Stimulated activated naive CD4-positive, alpha-beta T cell treated with Interleukin-2 at 50 U/mL for 16 hours (primary cell): ENCODE measurements around the gene CLDN9.

Source experiments
- DNase-seq: peaks from one replicate; lab custom pipeline; 2025; lab: John Stamatoyannopoulos, UW

The CLDN9 gene

GRCh38 chr16:2974319-2975056 lies 38.2 kb upstream of the CLDN9 start:
- DNase-seq: no peak

- DNase-seq: no peak
Measured at GRCh38 chr16:2975161-2975795, 37.4 kb upstream of the CLDN9 start.

- no peak for DNase-seq
Measured at GRCh38 chr16:2976201-2976600, 36.5 kb upstream of the CLDN9 start.

DNA sequence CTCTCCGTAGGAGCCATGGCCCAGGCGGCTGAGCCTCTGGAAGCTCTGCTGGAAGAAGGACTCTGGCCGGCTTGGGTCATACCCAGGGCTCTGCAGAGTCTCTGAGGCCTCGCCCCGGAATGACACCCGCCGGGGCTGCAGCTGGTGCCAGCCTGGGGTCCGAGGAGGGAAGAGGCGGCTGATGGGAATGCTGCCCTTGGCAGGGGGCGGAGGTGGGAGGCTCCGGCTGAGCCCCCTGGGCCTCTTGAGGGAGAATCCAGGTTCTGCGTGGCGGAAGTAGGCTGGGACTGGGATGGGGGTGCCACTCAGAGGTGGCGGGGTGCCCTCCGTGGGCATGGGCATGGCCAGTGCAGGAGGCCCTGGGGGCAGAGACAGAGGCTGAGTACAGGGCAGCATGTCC lies 36.0 kb upstream of the CLDN9 start:
- DNase-seq: no peak

- no peak for DNase-seq
Measured at GRCh38 chr16:2977440-2977839, 35.3 kb upstream of the CLDN9 start.

GRCh38 chr16:2979669-2980226 lies 33.0 kb upstream of the CLDN9 start:
- no peak for DNase-seq

- peak; percentile 91 for DNase-seq
Measured at GRCh38 chr16:2980227-2981176, 32.2 kb upstream of the CLDN9 start, which contains the start of gene PKMYT1. TSS of gene PKMYT1 (minus strand) at chr16:2980446. CDS start at chr16:2979657, 789 bp downstream.

GRCh38 chr16:2981177-2981898 lies 31.4 kb upstream of the CLDN9 start:
- no peak for DNase-seq

DNA sequence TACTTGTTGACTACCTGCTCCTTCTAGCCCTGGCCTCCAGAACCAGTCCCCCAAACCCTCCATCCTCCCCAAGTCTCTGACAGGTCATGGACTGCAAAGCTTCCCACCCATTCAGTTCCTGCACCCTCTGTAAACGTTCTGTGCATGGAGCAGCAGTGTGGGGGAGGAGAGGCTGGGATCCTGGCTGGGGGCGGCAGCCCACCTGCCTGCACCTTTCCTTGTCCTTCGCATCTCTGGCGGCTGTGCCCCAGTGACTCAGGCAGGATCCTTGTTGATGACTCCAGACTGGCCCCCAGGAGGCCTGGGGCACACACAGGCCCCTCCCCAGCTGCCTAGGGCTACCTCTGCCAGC lies 30.8 kb upstream of the CLDN9 start:
- DNase-seq: no peak

GRCh38 chr16:2982402-2982801 lies 30.3 kb upstream of the CLDN9 start:
- DNase-seq: no peak

DNA sequence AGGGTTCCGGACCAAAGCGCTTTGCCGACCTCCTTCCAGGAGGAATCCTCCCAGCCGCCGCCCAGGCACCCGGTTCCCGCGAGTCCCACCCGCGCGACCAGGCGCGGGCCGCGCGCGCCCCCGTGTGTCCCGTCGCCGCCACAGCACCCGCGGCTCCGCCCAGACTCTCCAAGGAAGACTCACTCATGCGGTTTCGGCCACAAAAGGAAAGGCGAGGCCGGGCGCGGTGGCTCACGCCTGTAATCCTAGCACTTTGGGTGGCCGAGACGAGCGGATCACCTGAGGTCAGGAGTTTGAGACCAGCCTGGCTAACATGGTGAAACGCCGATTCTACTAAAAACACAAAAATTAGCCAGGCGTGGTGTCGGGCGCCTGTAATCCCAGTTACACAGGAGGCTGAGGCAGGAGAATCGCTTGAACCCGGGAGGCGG lies 29.0 kb upstream of the CLDN9 start:
- peak; percentile 58 for DNase-seq

GRCh38 chr16:2985462-2985861 lies 27.3 kb upstream of the CLDN9 start:
- DNase-seq: no peak

DNA sequence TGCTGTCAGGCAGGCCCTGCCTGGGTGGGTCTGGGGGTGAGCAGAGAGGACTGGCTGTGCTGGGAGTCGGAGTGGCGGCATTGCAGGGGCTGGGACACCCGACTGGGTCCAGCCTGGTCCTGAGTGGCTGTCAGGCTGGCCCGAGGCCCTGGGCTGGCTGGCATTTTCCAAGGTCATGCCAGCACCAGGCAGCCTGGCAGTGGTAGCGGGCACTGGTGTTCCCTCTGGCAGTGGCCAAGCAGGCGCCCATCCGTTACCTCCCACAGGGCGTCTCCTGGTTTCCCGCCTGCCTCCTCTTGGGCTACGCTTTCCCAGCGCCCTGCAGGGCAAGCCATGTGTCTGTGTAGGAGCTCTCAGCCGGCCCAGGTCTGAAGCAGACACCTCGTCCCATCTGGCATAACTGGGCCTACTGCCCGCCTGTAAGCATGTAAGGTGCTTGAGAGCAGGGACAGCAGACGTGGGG lies 26.8 kb upstream of the CLDN9 start:
- no peak for DNase-seq

DNA sequence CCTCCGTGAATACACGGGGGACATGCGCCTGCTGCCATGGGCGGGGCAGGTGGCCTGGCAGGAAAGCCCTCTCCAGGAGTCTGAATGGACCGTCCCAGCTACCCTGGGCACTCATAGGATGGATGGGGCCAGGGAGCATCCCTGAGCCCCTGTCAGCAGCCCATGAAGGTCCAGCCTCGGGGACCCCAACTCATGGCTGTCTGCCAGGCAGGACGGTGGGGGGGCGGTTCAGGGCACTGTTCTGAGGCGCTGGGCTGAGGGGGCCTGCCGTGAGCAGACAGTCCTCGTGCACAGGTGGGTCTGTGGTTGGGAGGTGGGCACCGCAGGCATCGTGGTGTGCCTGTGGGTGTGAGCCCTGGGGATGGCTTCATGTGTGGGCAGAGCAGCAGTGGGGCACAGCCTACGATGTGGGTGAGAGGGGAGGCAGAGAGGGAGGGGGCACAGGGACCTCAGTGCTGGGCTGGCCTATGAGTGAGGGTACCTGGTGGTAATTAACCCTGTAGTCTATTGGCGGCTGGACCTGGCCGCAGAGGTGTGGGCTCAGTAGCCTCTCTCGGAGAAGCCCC lies 26.0 kb upstream of the CLDN9 start:
- no peak for DNase-seq

DNA sequence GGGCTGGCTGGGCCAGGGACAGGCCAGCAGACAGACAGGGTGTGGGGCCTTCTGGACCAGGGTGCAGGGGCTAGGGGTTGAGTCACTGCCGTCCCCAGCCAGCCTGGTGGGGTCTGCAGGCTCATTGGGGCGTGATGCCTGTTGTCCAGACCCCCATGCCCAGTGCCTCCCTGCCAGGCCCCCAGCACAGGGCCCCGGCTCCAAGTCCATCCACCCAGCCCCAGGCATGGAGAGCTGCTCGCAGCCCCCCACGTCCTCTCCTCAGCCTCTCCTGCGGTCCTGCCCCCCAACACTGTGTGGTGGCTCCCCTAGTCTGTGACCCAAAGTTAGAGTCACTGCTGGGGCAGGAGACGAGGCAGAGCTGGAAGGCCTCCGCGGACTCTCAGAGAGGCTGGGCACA lies 25.4 kb upstream of the CLDN9 start:
- no peak for DNase-seq

DNA sequence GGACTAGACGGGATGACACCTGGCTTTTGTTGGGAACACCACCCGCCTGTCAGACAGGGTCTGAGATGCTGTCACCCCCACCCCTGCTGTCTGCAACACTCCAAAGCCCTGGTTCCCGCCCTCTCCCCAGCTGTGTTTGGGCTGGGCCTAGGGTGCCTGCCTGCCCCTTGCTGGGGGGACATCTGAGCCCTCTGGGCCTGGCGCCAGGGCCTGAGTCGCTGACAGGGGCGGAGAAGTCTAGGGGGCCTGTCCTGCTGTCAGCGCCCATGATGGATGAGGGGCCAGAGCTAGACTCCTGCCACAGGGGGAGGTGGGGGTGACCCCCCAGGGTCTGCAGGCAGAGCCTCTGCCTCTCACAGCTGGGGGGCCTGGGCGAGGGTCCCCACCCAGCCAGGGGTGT lies 24.9 kb upstream of the CLDN9 start:
- DNase-seq: no peak

DNA sequence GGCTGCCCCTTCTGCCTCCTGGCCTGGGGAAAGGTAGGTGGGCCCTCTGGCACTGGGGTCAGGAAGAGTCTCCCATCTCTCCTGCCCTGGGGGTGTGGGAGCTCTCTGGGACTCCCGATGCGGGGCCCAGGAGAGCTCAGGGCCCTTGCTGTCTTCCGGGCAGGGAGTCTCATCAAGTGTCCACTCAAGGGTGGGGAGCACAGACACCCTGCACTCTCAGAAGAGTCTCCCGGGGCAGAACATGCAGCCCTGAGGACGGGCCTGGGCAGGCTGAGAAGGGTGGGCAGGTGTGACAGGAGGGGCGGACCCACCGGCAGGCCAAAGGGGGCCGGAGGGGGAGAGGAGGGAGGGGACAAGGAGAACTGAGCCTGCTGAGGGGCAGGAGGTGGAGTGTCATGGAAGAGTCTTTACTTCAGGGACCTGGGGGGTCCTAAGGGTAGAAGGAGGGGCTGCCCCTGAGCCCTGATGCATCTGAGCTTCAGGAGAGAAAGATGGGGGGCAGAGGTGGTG lies 24.1 kb upstream of the CLDN9 start:
- no peak for DNase-seq

DNA sequence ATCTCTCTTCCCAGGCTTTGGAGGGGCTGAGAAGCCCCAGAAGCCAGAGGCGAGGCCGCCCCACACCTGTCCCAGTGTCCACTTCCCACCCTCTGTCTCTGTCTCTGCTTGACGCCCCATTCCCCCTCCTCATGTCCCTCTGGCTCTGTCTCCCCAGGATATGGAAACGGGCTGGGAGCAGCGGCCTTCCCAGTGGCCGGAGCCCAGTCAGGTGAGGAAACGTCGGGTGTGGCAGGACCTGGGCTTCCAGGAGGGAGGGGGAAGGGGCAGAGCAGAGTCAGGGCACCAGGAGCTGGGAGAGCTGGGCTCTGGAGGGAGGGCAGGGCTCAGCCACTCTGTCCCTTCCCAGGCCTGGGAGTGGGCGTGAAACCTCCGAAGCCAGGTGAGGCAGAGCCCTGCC lies 21.8 kb upstream of the CLDN9 start:
- DNase-seq: no peak

- DNase-seq: no peak
Measured at GRCh38 chr16:2991566-2992261, 21.0 kb upstream of the CLDN9 start.

DNA sequence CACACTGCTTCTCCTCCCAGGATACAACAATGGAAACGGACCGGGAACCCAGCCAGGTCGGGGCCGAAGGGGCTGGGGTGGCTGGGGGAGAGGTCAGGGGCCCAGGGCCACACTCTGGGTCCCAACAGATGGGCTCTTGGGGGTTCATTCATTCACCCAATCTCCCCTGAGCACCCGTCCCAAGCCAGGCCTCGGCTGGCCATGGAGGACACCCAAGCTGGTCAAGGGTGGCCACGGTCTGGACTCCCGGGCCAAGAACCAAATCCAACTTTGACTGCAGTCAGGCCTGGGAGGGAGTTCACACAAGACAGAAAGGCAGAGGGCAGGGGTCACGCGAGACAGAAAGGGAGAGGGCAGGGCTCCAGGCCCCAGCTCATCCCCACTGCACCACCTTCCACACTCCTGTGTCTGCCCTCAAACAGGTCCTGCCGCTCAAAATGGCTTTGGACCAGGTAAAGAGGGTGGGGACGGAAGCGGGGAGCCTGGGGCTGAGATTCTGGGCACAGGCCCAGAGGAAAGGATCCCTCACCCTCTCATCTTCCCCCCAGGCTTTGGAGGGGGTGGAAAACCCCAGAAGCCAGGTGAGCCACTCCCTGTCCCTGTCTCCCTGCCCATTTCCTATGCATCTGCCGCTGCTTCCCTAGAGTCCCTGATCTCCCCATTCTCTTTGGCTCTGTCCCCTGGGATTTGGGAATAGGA lies 20.2 kb upstream of the CLDN9 start:
- no peak for DNase-seq
